ENCODE results near the gene GRM4. TPM values are rescaled to one million over a fixed set of nuclear protein-coding genes. Genes with fewer than 3 reads are reported as not detected.

GRM4 gene
- total RNA-seq, 1 experiment from 2014 or later: not detected

DNA sequence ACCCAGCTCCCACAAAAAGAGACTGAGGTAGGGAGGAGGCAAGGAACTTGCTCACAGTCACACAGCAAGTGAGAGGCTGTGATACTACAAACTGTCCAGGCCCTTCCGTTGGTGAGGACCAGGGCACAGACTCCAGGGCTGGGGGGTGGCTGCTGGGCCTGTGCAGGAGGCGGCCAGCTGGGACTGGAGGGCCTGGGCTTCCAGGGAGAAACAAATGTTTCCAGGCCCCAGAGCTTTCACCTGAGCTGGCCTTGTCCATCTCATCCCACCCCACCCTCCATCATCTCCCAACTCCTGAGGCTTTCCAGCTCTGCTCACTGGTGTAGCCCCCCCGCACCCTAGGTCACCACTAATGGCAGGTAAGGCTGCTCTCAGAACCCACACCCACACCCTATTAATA is 86.0 kb downstream of the GRM4 start:
- H3K27ac Mint-ChIP-seq (ENCODE audit: unreplicated experiment): no peak overlapping the region
- CTCF ChIA-PET: interaction anchor here (1.2 to 1.5 kb wide), 2 partner anchors 18 to 34 kb away, joined by 3 read pairs; no protein-coding TSS in a partner anchor
- peaks cover 100% of the 10 kb centered on the region for H3K27me3 Mint-ChIP-seq (ENCODE audit: unreplicated experiment)
- TF ChIP-seq, protein P1, sequence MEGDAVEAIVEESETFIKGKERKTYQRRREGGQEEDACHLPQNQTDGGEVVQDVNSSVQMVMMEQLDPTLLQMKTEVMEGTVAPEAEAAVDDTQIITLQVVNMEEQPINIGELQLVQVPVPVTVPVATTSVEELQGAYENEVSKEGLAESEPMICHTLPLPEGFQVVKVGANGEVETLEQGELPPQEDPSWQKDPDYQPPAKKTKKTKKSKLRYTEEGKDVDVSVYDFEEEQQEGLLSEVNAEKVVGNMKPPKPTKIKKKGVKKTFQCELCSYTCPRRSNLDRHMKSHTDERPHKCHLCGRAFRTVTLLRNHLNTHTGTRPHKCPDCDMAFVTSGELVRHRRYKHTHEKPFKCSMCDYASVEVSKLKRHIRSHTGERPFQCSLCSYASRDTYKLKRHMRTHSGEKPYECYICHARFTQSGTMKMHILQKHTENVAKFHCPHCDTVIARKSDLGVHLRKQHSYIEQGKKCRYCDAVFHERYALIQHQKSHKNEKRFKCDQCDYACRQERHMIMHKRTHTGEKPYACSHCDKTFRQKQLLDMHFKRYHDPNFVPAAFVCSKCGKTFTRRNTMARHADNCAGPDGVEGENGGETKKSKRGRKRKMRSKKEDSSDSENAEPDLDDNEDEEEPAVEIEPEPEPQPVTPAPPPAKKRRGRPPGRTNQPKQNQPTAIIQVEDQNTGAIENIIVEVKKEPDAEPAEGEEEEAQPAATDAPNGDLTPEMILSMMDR (IDR thresholded peaks at IDR 0.05; ENCODE audit: unreplicated experiment): no peak
- intact Hi-C loops (cut with micrococcal nuclease; ENCODE audit: unreplicated experiment): no loop called here
- BruUV-seq (replicated peaks): no TSS peak
- H3K9me3 Mint-ChIP-seq (ENCODE audit: low read depth, unreplicated experiment): no peaks in the 10 kb centered on the region
- no peaks in the 10 kb centered on the region for H3K36me3 Mint-ChIP-seq (ENCODE audit: insufficient read depth, unreplicated experiment)
- no peak overlapping the region for H3K4me3 Mint-ChIP-seq (ENCODE audit: low read depth, unreplicated experiment)
- H3K4me1 Mint-ChIP-seq (ENCODE audit: low read depth, unreplicated experiment): peaks cover 13% of the 10 kb centered on the region
- no peak for DNase-seq

DNA sequence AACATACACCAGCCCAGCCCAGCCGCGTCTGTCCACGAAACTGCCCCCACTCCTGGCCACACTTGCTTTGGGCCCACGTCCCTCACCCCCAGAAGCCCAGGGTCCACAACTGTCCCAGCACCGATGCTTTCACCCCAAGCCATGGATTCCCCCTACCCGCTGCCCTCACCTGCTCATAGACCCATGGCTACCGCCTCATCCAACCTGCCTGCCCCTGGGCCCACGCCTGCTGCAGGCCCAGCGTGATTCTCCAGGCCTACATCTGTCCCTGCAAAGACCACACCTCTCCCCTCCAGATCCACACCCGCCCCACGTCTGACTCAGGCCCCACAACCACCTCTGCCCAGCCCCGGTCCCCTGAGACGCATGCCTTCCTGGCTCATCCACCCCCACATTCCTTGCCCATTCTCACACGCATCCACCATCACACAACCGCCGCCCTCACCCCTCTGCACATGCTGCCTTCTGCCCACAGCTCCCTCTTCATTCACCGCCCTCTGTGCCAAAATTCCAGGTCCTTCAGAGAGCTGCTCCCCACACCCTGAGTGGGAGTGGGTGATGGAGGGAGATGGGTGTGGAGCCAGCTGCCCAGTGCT is 86.7 kb downstream of the GRM4 start:
- CTCF ChIA-PET: no interaction called here
- Mint-ChIP-seq H3K4me1 (ENCODE audit: low read depth, unreplicated experiment) (peaks cover 14% of the 10 kb centered on the region), H3K4me3 (ENCODE audit: low read depth, unreplicated experiment) (no peak overlapping the region), H3K36me3 (ENCODE audit: insufficient read depth, unreplicated experiment) (no peaks in the 10 kb centered on the region), H3K27ac (ENCODE audit: unreplicated experiment) (no peak overlapping the region), H3K27me3 (ENCODE audit: unreplicated experiment) (peaks cover 100% of the 10 kb centered on the region), H3K9me3 (ENCODE audit: low read depth, unreplicated experiment) (no peaks in the 10 kb centered on the region)
- TF ChIP-seq, protein P1 (IDR thresholded peaks at IDR 0.05; ENCODE audit: unreplicated experiment): no peak
- intact Hi-C loops (cut with micrococcal nuclease; ENCODE audit: unreplicated experiment): no loop called here
- no peak for DNase-seq
- BruUV-seq (replicated peaks): no TSS peak

DNA sequence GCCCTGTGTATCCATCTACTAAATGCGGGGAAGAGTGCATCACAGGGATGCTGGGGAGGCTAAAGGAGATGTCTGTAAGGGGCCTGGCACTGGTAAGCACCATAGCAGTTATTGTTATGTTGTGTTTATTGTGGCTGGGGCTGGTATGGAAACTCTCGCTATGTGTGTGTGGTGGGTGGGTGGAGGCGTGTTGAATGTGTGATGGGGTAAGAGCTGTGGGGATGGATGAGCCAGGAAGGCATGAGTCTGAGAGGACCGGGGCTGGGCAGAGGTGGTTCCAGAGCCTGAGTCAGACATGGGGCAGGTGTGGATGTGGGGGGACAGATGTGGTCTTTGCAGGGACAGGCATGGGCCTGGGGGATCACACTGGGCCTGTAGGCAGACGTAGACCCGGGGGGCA is 88.1 kb downstream of the GRM4 start:
- CTCF ChIA-PET: no interaction called here
- TF ChIP-seq, protein P1 (IDR thresholded peaks at IDR 0.05; ENCODE audit: unreplicated experiment): no peak
- H3K27me3 Mint-ChIP-seq (ENCODE audit: unreplicated experiment): peaks cover 97% of the 10 kb centered on the region
- H3K27ac Mint-ChIP-seq (ENCODE audit: unreplicated experiment): no peak overlapping the region
- no peak overlapping the region for H3K4me3 Mint-ChIP-seq (ENCODE audit: low read depth, unreplicated experiment)
- intact Hi-C loops (cut with micrococcal nuclease; ENCODE audit: unreplicated experiment): no loop called here
- BruUV-seq (replicated peaks): no TSS peak
- H3K9me3 Mint-ChIP-seq (ENCODE audit: low read depth, unreplicated experiment): no peaks in the 10 kb centered on the region
- no peak for DNase-seq
- no peaks in the 10 kb centered on the region for H3K36me3 Mint-ChIP-seq (ENCODE audit: insufficient read depth, unreplicated experiment)
- peaks cover 14% of the 10 kb centered on the region for H3K4me1 Mint-ChIP-seq (ENCODE audit: low read depth, unreplicated experiment)

DNA sequence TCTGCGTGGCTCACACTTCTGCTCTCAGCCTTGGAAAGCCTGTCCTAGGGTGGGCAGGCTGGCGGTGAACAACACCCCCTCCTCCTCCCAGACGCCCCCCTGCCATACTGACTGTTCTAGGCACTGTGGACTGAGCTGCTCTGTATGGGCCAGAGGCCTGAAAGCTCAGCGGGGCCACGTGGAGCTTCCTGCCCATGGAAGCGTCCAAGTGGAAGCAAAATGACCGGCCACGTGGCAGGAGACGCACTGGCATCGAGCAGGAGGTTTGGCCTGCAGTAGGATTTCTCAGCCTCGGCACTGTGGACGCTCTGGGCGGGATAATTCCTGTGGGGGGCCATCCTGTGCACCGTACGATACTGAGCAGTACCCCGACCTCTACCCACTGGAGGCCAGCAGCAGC is 88.7 kb downstream of the GRM4 start:
- intact Hi-C loops (cut with micrococcal nuclease; ENCODE audit: unreplicated experiment): no loop called here
- H3K27me3 Mint-ChIP-seq (ENCODE audit: unreplicated experiment): peaks cover 97% of the 10 kb centered on the region
- H3K9me3 Mint-ChIP-seq (ENCODE audit: low read depth, unreplicated experiment): no peaks in the 10 kb centered on the region
- CTCF ChIA-PET: interaction anchor here (0.7 to 1.1 kb wide), 2 partner anchors 9 to 76 kb away, joined by 3 to 4 read pairs; no protein-coding TSS in a partner anchor
- H3K36me3 Mint-ChIP-seq (ENCODE audit: insufficient read depth, unreplicated experiment): no peaks in the 10 kb centered on the region
- H3K4me1 Mint-ChIP-seq (ENCODE audit: low read depth, unreplicated experiment): peaks cover 14% of the 10 kb centered on the region
- H3K4me3 Mint-ChIP-seq (ENCODE audit: low read depth, unreplicated experiment): no peak overlapping the region
- BruUV-seq (replicated peaks): no TSS peak
- no peak overlapping the region for H3K27ac Mint-ChIP-seq (ENCODE audit: unreplicated experiment)
- no peak for DNase-seq
- TF ChIP-seq, protein P1 (IDR thresholded peaks at IDR 0.05; ENCODE audit: unreplicated experiment): no peak
